GM23248 (cell line): Measurements from ENCODE around the gene STAMBP.

Experiments
- EZH2 ChIP-seq: fragments of 200-600 bp; sonication (generic); IDR thresholded peaks from 2 replicates; pipeline ENCODE4 v1.6.1; 2018; ENCODE audit warnings: antibody characterized with exemption, mild to moderate bottlenecking; ENCODE audit not compliant: insufficient read depth, poor library complexity, severe bottlenecking
- EZH2phosphoT487 ChIP-seq: fragments of 200-600 bp; sonication (generic); IDR thresholded peaks from 2 replicates; pipeline ENCODE4 v1.6.1; 2018; ENCODE audit warnings: antibody characterized with exemption, moderate library complexity, mild to moderate bottlenecking, low read depth; ENCODE audit not compliant: insufficient read depth

- no peak for TF ChIP-seq EZH2
- TF ChIP-seq EZH2phosphoT487: no peak
Measured at GRCh38 chr2:73822276-73822675, 6.5 kb upstream of the STAMBP start.
